Measurements from ENCODE around the gene USP10.

The USP10 gene

DNA sequence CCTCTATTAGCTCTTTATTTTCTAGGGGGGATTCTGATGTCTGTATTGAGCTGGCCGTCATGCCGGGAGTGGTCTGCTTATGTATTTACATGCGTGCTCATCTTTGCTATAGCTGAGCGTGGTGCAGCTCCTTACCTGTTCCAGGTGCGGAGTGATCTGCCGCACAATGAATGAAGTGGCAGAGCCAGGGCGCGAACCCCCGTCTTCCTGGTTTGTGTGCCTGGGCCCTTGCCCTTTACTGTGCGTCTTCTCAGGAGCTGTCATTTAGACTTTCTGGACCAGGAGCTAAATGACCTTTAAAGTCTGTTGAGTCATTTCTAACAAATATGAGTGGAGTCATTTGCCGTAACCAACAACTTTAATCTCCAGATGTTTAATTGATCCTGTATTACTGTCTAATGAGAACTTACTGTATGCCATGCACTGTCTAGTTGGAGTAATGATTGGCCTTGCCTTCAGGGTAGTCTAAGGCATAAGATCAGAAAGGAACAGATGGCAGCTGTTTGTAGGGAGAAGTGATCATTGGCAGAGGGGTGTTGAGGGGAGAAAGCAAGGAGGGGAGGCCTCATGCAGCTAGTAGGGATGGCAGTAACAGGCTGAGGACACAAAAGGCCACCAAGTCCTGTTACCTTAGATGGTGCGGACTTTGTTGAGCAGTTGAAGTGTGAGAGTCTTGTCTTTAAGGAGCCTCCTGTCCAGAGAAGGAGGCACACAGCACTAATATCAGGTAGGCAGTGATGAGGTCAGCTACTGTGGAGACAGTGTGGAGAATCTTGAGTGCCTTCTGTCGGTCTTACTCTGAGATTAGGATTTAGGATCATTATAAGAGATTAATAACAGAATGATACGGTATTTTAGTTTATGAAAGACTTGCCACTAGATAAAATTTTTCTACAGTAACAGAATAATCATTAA, 53.9 kb downstream of the USP10 start:
- no peak for DNase-seq

DNA sequence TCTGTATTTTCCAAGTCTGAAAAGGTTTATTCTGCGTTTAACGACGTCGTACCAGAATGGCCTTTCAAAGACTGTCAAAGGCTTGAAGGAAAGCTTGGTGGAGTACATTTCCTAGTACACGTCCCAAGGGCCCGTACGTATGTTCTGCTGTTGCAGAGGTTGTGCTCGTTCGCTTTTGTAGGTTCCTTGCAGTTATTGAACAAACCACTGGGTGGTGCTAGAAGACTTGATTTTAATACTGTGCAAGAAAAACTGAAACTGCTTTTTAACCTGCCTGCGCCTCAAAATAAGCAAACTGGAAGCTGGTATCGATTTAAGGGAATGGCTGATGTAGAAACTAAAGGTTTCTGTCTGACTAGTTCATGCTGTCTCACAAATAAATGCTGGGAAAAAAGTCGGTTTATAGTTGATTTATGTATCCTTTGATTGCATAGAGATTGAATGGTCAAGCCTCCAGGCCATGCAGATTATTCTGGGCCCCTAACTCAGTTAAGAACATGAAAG, 54.6 kb downstream of the USP10 start:
- peak; percentile 41 for DNase-seq

DNA sequence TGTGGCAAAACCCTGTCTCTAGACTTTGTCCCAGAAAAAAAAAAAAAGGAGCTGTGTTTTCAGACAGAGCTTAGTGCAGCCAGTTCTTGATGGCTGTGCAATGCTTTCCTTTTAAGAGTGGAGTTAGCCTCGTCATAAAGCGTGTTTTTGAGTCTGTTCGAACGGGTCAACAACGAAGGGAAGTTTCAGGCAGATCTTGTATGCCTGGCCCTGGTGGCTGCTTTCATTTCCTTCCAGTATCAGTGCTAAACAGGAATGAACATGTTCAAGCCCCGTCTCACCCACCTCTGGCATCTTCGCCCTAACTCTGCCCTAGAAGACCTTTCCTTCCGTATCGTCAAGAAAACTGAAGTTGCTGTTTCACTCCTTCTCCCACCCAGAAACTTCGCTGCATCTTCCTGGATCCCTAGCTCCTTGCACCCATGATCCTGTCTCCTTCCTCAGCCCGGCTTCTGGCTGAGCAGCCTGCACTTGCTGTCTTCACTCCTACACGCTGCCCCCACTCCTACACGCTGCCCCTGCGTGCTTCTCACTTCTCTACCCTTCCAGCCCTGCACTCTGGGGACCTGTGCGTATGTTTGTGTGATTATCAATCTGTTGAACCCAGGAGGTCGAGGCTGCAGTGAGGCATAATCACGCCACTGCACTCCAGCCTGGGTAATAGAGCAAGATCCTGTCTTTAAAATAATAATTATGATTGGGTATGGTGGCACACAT, 55.3 kb downstream of the USP10 start:
- DNase-seq: no peak

DNA sequence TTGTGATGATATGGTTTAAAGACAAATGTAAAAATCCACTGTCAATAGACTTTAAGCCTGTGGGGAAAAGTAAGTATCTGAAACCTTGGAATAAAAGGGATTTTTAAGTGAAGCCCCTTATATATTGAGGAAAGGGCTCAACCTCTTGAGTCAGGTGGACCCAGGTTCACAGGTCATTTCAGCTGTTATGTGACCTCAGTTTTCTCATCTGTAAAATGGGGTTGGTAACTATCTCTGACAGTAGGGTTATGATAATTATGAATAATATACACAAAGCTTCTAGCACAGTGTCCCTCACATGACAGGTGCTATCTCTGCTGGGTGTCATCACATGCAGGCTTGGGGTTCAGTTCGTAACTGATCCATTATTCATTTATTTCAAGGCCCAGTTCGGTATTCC, 57.0 kb downstream of the USP10 start:
- DNase-seq: no peak

DNA sequence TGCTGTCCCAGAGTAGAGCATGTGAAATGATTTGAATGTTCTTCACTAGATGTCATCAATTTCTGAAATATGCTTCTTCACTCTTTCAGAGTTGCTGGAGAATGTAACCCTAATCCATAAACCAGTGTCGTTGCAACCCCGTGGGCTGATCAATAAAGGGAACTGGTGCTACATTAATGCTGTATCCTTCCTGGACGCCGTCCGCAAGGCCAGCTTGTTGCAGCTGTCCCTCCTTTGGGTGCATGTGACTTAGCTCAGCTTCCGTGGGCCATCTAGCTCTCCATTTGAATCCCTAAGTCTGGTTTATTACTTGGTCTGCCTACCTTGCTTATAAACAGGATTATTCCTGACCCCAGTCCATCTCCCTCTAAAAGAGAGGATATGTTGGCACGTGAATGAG, 58.8 kb downstream of the USP10 start:
- no peak for DNase-seq

DNA sequence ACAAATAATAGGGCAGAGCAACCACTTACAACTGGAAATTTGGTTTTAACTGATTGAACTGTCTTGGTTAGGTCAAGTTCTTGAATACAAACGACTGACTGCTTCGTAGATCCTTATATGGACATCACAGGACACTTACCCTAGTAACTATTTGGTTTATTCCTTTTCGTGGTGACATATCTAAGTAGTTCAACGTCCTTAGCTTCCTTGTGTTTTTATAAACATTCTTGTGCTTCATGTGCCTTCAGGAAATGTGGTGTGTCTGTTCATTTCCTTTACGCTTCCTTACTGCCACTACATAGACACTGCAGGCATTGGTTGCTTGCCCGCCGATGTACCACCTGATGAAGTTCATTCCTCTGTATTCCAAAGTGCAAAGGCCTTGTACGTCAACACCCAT, 59.3 kb downstream of the USP10 start:
- no peak for DNase-seq

DNA sequence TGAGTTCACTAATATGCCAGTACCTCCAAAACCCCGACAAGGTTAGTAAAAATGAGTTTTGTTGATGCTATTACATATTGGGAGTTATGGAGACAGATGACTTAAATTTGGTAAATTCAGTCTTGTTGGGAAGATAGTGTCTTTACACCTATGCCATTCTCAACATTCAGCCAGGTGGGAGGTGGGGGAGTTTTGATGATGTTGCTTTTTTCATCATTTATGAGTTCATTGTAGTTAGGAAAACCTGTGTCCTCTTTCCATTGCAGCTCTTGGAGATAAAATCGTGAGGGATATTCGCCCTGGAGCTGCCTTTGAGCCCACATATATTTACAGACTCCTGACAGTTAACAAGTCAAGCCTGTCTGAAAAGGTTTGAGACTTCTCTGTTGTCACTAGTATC, 60.1 kb downstream of the USP10 start:
- DNase-seq: no peak

DNA sequence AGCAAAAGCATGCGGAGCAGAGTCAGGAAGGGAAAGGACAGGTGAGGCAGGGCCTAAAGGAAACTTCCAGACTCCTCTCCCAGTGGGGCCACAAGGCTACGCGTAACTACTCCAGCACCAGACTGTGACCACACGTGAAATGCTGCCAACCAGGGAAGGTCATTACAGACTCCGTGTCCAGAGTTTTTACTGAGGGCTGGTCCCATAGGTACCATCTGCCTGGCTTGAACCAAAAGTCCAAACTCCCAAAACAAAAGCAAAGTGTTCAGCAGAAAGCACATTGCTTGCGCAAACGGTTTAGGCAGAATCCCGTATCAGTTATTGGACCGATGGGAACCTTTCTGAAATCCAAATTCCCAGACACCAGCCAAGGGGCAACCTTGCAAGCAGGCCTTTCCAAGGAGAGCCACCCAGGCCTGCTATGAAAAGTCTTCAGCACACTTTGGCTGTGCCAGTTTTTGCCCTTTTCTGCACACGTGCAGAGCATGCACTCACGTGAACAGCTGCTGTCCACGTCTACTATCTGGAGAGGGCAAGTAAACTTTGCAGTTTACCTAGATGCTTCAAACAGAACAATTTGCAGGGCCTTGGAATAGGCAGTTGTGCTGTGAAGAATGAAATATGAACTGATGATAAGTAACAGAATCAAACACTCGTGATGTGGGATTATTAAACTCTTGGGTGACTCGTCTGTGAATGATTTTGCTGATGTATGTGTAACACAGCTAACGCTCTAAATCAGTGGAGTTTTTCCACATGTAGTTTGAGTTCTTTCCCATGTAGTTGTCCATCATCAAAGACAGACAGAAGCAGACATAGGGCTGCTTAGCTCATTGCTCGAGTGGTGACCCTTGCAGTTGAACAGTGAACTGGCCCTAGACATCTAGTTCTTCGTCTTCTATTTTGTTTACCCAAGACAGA, 61.9 kb downstream of the USP10 start:
- no peak for DNase-seq

DNA sequence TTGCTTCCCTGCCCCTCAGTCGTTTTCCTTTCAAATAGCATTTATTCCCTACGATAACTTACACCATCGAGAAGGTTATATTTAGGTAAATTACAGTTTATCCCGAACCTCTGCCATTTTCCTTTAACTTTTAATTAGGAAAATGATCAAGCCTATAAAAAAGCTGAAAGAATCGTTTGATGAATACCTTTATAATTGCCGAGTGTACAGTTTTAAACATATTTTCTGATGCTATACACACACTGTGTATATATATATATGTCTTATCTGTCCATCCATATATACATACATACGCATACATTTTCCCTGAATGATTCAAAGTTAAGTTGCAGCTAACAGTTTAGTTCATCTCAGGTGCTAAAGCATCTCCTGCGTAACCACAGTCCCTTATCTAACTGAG, 63.4 kb downstream of the USP10 start:
- DNase-seq: no peak

DNA sequence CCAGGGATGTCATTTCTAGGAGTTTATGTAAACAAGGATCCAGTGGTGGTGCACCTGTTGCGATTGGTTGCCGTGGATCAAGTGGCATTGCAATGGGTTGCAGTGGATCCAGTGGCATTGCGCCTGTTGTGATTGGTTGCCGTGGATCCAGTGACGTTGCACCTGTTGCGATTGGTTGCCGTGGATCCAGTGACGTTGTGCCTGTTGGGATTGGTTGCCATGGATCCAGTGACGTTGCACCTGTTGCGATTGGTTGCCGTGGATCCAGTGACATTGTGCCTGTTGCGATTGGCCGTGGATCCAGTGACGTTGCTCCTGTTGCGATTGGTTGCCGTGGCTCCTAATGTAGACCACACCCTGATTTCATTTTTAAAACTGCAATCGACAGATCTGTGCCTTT, 63.8 kb downstream of the USP10 start:
- DNase-seq: no peak

DNA sequence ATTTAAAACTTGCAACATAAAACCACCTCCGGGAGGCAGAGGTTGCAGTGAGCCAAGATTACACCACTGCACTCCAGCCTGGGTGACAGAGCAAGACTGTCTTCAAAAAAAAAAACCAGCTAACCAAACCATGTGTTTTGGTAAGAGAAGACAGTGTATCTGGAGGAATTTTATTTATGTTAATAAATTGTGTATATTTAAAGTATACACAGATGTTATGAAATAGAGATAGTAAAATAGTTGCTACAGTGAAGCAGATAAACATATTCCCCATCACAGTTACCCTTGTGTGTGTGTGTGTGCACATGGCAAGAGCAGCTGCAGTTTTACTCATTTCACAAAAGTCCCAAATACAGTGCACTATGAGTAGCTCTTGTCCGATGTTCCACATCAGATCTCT, 65.2 kb downstream of the USP10 start:
- no peak for DNase-seq

DNA sequence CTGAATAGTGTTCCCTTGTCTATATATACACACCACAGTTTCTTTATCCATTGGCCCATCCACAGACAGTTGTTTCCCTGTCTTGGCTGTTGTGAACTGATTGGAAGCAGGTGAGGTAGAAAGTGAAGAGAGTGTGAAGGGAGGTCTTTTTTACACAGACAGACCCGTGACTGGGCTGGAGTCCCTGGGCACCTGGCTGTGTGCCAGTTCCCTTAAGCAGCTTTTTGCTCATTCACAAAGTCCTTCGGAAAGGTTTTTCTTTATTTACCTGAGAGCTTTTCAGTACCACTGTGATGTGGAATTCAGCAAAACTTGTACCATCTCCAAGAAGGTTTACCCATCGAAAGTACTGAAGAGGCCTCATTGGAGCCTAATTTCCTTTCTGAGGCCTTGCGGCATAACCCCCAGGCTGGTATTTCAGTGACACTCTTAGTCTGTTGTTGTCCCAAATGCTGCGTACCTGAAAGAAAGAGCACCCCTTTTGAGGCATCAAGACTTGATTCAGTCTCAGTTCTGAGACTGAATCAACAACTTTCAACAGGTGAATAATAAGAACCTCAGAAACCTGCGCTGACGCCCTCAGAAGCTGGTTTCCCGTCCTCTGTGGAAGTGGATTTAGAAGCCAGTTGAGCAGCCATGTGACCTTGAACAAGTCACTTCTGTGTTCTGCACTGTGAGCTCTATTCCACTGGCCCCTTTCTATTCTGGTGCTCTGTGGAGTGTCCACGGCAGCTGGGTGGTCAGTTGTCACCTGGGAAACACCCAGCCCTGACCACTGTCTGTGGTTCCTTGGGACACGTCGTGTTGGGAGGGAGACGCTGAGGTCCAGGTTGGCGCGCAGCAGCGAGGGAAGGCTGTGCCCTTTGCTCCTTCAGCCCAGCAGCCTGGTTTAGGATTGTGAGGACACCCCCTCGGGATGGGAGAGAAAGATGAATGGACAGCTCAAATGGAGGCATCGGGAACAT, 66.1 kb downstream of the USP10 start:
- no peak for DNase-seq

DNA sequence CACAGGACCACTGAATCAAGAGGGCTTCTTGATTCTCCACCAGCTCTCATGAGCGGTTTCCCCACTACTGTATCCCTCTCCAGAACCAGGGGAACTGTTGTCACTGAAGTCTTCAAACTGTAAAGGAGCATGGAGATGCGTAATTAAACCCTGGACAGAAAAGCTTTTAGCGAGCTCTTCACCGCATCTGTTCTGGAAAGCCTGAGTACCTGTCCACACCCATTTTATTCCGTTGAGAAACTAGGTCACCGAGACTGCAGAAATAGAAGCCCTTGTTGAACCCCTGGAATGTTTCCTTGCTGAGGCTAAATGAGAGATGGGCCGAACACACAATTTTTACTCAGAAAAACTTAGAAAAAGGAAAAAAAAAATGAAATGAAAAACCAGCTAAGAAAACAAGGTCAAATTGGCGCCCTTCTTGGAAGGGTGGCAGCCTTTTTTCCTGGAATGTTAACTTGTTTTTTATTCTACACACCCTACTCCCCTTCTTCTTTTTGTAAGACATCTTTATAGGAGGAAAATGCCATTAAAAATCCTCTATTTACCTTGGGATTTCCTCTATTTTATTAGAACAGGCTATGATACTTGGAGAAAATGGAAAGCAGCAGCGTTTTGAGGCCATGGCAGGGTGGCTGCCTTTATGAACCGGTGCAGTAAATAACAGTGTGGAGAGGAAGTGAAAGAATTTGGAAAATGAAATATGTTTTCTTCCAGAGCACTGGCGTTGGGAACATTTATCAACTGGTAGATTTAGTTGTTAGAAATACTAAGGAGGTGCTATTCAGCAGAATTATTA, 67.4 kb downstream of the USP10 start:
- DNase-seq: no peak

DNA sequence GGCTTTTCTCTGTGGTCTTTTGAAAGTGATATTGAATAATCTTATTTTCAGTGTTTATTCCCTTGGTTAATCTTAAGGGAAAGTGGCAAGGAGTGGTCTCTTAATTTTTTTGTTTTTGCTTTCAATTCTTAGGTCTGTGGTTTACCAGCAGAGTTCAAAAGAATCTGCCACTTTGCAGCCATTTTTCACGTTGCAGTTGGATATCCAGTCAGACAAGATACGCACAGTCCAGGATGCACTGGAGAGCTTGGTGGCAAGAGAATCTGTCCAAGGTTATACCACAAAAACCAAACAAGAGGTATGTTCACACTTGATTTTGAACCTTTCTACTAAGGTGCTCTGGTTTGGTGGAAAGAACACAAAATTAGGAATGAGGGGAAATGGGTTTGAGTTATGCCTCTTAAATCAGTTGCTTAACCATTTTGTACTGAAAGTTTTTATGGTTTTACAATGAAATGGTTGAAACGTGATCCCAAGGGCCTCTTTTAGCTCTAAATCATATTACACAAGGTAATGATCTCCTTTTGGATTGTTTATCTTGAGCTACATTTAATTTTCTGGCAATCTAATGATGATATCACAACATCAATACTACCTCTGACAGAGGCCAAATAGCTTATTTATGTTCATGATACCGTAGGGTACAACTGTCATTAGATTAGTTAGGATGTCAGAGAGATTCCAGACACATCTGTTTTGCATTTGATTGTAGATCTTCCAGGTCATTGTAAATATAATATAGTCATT, 68.4 kb downstream of the USP10 start:
- no peak for DNase-seq

DNA sequence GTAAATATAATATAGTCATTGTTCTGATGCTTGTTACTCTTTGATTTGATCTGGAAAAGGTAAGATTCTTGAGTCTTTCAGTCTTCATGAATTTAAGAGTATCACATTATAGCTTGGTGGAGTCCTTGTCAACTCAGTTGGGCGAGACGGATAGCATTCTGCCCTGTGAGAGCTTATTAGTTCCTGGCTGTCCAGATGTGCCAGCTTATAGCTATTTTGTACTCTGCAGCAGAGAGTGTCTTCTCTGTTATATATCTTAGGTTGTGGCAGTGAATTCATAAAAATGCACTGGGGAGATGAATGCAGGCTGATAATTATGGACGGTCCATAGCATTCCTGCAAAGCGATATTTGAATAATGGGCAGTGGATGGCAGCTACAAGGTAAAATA, 69.0 kb downstream of the USP10 start:
- no peak for DNase-seq

DNA sequence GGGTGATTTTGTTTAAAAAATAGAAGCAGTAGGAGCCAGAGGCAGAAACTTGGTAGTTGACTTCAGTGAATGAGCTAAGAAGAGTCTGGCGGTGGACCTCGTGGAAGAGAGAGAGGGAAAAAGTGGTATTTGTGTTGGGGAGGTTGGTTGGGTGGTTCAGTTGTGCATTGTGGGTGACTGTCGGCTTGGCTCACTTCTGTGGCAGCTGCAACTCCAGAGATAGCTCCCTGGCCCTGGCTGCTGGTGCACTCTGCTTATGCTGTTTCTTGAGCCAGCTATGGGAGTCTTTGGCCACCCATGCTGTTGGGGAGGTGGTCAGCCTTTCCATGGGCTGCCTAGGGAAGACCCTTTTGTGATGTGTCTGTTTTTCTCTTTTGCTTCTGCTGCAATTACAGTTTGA, 69.6 kb downstream of the USP10 start:
- DNase-seq: no peak

DNA sequence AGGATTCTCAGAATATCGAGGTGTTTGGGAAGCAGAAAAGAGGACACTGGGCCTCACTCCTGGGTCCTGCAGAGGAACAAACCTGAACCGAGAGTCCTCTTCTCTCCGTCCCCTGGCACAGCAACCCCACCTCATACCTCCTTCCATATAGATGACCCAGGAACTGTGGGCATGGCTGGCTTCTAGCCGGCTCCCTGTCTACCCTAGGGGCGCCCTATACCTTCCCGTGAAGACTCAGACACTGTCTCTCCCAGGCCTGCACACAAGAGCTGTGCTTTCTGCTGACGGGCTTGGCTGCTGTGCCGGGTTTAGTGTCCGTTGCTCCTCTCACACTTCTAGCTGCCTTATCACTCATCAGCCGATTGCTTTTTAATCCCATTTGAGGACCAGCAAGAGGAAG, 73.5 kb downstream of the USP10 start:
- no peak for DNase-seq

DNA sequence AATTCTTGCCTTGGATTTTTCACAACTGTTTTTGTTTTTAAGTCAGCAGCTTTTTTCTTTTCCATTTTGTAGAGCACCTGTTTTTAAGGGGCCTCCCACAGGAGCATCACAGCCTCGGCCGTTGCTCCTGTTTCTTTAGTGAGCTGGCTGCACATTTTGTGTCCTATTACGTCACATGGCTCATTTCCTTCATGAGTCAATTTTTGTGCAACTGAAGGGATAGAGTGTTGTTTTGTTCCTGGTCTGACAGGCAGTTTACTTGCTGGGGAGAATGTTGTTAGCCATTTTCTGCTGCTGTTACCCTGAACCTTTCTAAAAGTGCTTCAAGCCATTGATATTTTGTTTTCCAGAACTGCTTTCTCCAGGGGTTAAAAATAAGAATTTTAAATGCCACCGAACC, 75.0 kb downstream of the USP10 start:
- peak; percentile 62 for DNase-seq

DNA sequence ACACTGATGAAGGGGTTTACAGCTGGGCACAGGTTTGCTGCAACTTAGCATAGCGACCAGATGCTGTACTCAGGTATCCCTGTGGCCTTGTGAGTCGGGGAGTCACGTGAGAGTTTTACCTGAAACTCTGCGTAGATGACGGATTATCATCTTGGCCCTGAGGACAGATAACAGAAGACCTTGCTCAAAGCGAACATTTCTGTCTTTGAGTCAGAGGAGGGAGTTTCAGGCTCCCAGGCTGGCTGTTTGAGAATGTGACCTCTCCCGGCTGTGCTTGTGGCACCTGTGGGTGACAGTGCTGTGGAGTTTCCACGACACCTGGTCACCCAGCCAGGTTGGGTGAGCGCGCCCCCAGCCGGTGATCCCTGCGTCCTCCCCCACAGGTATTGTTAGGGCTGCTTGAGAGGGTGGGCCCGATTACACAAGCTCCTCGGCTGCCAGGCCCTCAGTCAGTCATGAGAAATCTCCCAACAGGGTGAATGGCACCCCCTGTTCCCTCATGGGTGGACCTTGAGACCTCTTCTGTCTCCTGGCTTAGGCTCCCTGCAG, 75.5 kb downstream of the USP10 start:
- no peak for DNase-seq

DNA sequence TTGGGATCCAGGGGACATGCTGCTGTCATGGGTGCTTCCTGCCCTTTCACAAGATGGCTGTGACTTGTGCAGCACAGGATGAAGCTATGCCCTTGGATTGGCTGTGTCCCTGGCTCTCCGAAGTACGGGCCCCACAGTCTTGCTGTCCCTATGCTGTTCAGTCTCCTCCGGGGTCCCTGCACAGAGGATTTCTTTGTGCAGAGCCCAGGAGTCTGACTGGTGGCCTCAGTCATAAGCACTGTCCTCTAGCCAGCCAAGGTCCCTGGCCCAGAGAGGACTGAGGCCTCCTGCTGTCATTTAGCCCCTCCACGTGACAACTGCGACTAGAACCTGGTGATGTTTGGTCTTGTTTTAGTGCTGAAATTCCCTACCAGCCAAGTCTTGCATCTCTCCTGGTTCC, 77.6 kb downstream of the USP10 start:
- no peak for DNase-seq

Data from GF-D8 (cell line).